Stomach smooth muscle (tissue), 2 donors: ENCODE data around the gene AIPL1.
"Not testable (repeated sequence)": the region's sequence is repeated elsewhere in the genome, so short reads cannot be mapped to it uniquely, and the experiment has no call there.

ENCODE experiments used
- H3K27ac ChIP-seq: one replicate; pipeline ENCODE4 v1.7.0; 2013; ENCODE audit warnings: mild to moderate bottlenecking, low read length, inconsistent platforms
- H3K27me3 ChIP-seq, 2 donors: one replicate each; pipeline ENCODE4 v1.7.0; 2013; ENCODE audit warnings: low read length in 2 of 2; ENCODE audit not compliant: insufficient read depth in 2 of 2, control insufficient read depth in 1 of 2
- H3K36me3 ChIP-seq, 2 donors: one replicate each; pipeline ENCODE4 v1.7.0; 2013; ENCODE audit warnings: low read length in 2 of 2; ENCODE audit not compliant: control insufficient read depth in 2 of 2, insufficient read depth in 2 of 2
- H3K4me1 ChIP-seq: one replicate; pipeline ENCODE4 v1.7.0; 2013; ENCODE audit warnings: low read length; ENCODE audit not compliant: control insufficient read depth, insufficient read depth
- H3K4me3 ChIP-seq, 2 donors: one replicate each; pipeline ENCODE4 v1.7.0; 2013; ENCODE audit warnings: low read length in 2 of 2
- H3K9ac ChIP-seq, 2 donors: one replicate each; pipeline ENCODE4 v1.7.0; 2013; ENCODE audit warnings: low read length in 2 of 2, mild to moderate bottlenecking in 1 of 2
- H3K9me3 ChIP-seq, 2 donors: one replicate each; pipeline ENCODE4 v1.7.0; 2013; ENCODE audit warnings: low read length in 2 of 2; ENCODE audit not compliant: control insufficient read depth in 2 of 2
- donor health status: healthy.
- donor health status: Pancreatic carcinoma.

AIPL1 gene

GRCh38 chr17:6435051-6435450 lies at the start of gene AIPL1:
AIPL1 (minus strand) TSS chr17:6435121; CDS start chr17:6435104, 17 bp downstream.
- Histone ChIP-seq H3K9ac (no peak within 1 kb of the TSS), H3K4me1 (peaks cover 2% of the 10 kb centered on the region), H3K27ac (no peak within 1 kb of the TSS), H3K9me3 (peaks cover 0 to 2% of the 10 kb centered on the region in 2 donors), H3K36me3 (no peaks in the 10 kb centered on the region), H3K4me3 (no peak within 1 kb of the TSS), H3K27me3 (peaks cover 8 to 10% of the 10 kb centered on the region in 2 donors)

DNA sequence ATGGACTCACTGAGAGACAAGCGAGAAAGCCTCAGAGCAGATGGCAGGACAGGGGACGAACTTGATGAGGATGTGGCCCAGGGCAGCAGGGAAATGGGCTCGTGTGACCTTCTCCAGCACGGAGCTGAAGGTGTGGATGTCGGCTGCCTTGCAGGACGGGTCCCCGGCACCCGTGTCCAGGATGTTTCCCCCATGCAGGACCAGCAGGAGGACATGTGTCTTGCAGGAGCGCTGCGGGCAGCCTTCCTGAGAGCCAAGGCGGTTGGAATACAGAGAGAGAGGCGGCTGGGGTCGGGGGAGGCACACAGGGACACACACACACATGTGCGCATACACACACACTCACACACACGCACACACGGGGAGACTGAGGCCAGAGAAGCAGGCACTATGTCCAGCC lies 48.6 kb upstream of the AIPL1 start:
- peaks cover 6 to 17% of the 10 kb centered on the region in 2 donors for H3K36me3 ChIP-seq
- no peaks in the 10 kb centered on the region for H3K27me3 ChIP-seq
- H3K4me3 ChIP-seq: no peak overlapping the region
- no peaks in the 10 kb centered on the region for H3K9me3 ChIP-seq
- no peak overlapping the region for H3K9ac ChIP-seq
- H3K4me1 ChIP-seq: peaks cover 8% of the 10 kb centered on the region
- H3K27ac ChIP-seq: no peak overlapping the region

GRCh38 chr17:6482796-6483195 lies 47.9 kb upstream of the AIPL1 start:
- H3K4me1 ChIP-seq, H3K27me3 ChIP-seq, H3K9me3 ChIP-seq, H3K4me3 ChIP-seq, H3K9ac ChIP-seq, H3K27ac ChIP-seq: not testable (repeated sequence)
- H3K36me3 ChIP-seq: peaks cover 6 to 18% of the 10 kb centered on the region in 2 donors

DNA sequence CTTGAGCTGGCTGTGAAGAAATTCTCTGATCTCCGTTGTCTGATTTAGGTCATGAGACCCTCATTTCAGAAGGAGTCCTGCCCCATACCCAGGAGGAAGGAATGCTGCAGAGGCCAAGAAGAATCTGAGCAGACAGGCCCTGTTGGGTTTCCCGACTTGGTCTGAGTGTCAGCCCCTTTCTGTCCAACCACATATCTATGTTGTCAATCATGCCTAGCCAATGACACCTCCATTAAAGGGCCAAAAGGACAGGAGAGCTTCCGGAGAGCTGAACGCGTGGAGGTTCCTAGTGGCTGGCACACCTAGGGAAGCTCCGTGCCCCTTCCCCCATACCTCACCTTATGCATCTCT lies 47.2 kb upstream of the AIPL1 start:
- Histone ChIP-seq H3K9ac (no peak overlapping the region), H3K9me3 (no peaks in the 10 kb centered on the region), H3K4me1 (no peaks in the 10 kb centered on the region), H3K27me3 (no peaks in the 10 kb centered on the region), H3K4me3 (no peak overlapping the region), H3K36me3 (peaks cover 9 to 19% of the 10 kb centered on the region in 2 donors), H3K27ac (no peak overlapping the region)

- Histone ChIP-seq H3K4me3 (no peak overlapping the region), H3K9me3 (no peaks in the 10 kb centered on the region), H3K27me3 (no peaks in the 10 kb centered on the region), H3K36me3 (peaks cover 19 to 22% of the 10 kb centered on the region in 2 donors), H3K9ac (no peak overlapping the region), H3K27ac (no peak overlapping the region), H3K4me1 (peaks cover 8% of the 10 kb centered on the region)
Observed at GRCh38 chr17:6480303-6480675, 45.4 kb upstream of the AIPL1 start.

GRCh38 chr17:6479622-6480302 lies 44.8 kb upstream of the AIPL1 start:
- Histone ChIP-seq H3K36me3 (peaks cover 19 to 24% of the 10 kb centered on the region in 2 donors), H3K4me3 (no peak overlapping the region), H3K27ac (no peak overlapping the region), H3K4me1 (peaks cover 12% of the 10 kb centered on the region), H3K27me3 (no peaks in the 10 kb centered on the region), H3K9me3 (no peaks in the 10 kb centered on the region), H3K9ac (peak overlapping the region in 1 of 2 donors; percentile 29)

- Histone ChIP-seq H3K9ac (no peak overlapping the region), H3K27ac (no peak overlapping the region), H3K4me3 (no peak overlapping the region), H3K4me1 (peaks cover 19% of the 10 kb centered on the region), H3K36me3 (peaks cover 19% of the 10 kb centered on the region in 2 donors), H3K27me3 (no peaks in the 10 kb centered on the region), H3K9me3 (no peaks in the 10 kb centered on the region)
Observed at GRCh38 chr17:6478486-6478885, 43.6 kb upstream of the AIPL1 start.

DNA sequence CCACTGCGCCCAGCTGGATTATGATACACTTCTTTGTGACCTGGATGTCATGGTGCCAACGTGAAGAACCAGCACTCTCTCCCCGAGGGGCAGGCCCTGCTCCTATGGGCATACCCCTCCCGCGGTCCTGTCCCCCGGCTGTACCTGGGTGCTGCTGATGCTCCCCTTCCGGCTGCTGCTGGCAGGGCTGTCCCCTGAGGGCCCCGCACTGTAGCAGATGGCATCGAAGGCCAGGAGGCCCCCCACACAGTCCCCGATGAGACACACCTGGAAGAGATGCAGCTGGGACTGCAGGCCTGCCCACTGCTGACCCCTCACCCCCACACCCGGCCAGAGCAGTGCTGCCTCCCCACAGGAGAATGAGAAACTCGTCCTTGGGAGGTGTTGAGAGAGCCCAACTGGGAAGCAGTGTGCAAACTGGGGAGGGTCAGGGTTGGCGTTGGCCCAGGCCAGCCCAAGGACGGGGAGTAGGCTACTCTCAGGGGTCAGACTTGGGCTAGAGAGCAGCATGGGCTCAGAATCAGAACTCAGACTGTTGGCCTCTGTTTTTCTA lies 43.0 kb upstream of the AIPL1 start:
- Histone ChIP-seq H3K27me3 (no peaks in the 10 kb centered on the region), H3K9ac (no peak overlapping the region), H3K27ac (no peak overlapping the region), H3K36me3 (peaks cover 15 to 16% of the 10 kb centered on the region in 2 donors), H3K4me3 (no peak overlapping the region), H3K4me1 (peaks cover 24% of the 10 kb centered on the region), H3K9me3 (no peaks in the 10 kb centered on the region)

DNA sequence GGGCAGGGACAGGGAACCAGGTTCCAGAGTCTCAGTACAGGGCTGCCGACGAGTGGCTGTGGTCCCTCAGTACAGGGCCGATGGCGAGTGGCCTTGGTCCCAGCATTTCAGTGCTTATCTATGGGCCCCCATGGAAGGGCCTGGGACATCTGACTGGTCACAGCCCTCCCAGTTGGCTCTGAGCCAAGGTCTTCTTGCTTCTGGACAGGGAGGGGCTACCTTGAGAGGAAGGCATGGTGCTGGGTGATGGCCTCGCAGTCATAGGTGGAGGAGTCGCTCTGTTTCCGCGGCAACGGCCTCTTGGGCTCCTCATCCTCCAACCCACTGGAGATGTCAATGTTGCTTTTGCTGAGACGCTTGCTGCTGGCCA lies 41.9 kb upstream of the AIPL1 start:
- no peaks in the 10 kb centered on the region for H3K9me3 ChIP-seq
- H3K27ac ChIP-seq: peak overlapping the region; percentile 8
- peaks cover 33% of the 10 kb centered on the region for H3K4me1 ChIP-seq
- no peaks in the 10 kb centered on the region for H3K27me3 ChIP-seq
- H3K4me3 ChIP-seq: no peak overlapping the region
- H3K9ac ChIP-seq: no peak overlapping the region
- H3K36me3 ChIP-seq: peaks cover 15 to 21% of the 10 kb centered on the region in 2 donors

GRCh38 chr17:6476076-6476809 lies 41.3 kb upstream of the AIPL1 start:
- H3K27me3 ChIP-seq: no peaks in the 10 kb centered on the region
- H3K9me3 ChIP-seq: no peaks in the 10 kb centered on the region
- no peak overlapping the region for H3K4me3 ChIP-seq
- peaks cover 15 to 23% of the 10 kb centered on the region in 2 donors for H3K36me3 ChIP-seq
- H3K9ac ChIP-seq: no peak overlapping the region
- peaks cover 35% of the 10 kb centered on the region for H3K4me1 ChIP-seq
- H3K27ac ChIP-seq: peak overlapping the region; percentile 8

DNA sequence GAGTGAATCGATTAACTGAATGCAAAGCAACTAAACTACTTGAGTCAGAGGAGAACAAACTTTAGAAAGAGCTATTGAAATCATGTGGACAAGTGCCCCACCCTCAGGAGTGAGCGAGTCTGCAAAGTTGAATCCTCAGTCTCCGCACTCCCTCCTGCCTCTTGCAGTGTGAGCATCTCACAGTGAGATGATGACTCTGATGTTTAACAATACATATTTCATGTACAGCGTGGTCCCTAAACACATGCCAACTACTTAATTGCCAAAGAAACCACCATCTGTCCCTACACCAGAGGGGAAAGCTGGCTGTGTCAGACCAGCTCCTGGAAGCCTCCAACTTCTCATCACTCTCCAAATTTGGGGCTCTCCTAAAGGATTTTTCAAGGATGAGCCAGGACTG lies 40.5 kb upstream of the AIPL1 start:
- H3K9ac ChIP-seq: peak overlapping the region in 1 of 2 donors; percentile 29
- H3K4me3 ChIP-seq: no peak overlapping the region
- H3K27me3 ChIP-seq: no peaks in the 10 kb centered on the region
- H3K36me3 ChIP-seq: peaks cover 15 to 27% of the 10 kb centered on the region in 2 donors
- H3K4me1 ChIP-seq: peaks cover 35% of the 10 kb centered on the region
- H3K9me3 ChIP-seq: no peaks in the 10 kb centered on the region
- peak overlapping the region; percentile 73 for H3K27ac ChIP-seq
